Mucosa of descending colon (tissue), 3 donors: ENCODE results near the gene ZNF605. TPM values are rescaled to one million over a fixed set of nuclear protein-coding genes. Genes with fewer than 3 reads are reported as not detected.
"Not testable (repeated sequence)": the region's sequence is repeated elsewhere in the genome, so short reads cannot be mapped to it uniquely, and the experiment has no call there.

Experiments used
- ATAC-seq: fragments of 200-7000 bp; cut with Tn5 transposase; one replicate; pipeline ENCODE4 v1.9.1; 2020; ENCODE audit warnings: mild to moderate bottlenecking, moderate library complexity
- DNase-seq, 3 donors: peaks; one replicate each; pipeline ENCODE4 v3.0.0-alpha.2; 2020
- H3K36me3 ChIP-seq: fragments of 200-600 bp; one replicate; pipeline ENCODE4 v1.8.0; 2021; ENCODE audit warnings: low read depth, mild to moderate bottlenecking
- H3K4me1 ChIP-seq: fragments of 200-600 bp; one replicate; pipeline ENCODE4 v1.8.0; 2021; ENCODE audit warnings: low read depth, mild to moderate bottlenecking
- H3K4me3 ChIP-seq: fragments of 200-600 bp; one replicate; pipeline ENCODE4 v1.8.0; 2021; ENCODE audit warnings: mild to moderate bottlenecking
- H3K9me3 ChIP-seq: fragments of 200-600 bp; one replicate; pipeline ENCODE4 v1.8.0; 2021; ENCODE audit warnings: mild to moderate bottlenecking
- CTCF ChIP-seq: fragments of 200-600 bp; IDR thresholded peaks from one replicate; pipeline ENCODE4 v1.8.0; 2022; ENCODE audit warnings: antibody characterized with exemption, mild to moderate bottlenecking
- intact Hi-C, 2 donors: fragments of 100-400 bp; cut with DNase I in 1 of 2; cut with micrococcal nuclease in 1 of 2; formaldehyde crosslinking; loops; one replicate each; pipeline versions ENCODE4 v1.11.0 to v1.11.1; 2022; cut with DNase I, micrococcal nuclease
- long read RNA-seq, 2 donors: library from polyadenylated mRNA; unstranded; transcript quantifications; one replicate each; pipeline ENCODE4 v2.0.0, GENCODE V29; 2019 to 2021
- total RNA-seq, 3 donors: library from RNA; stranded (reverse); fragmentation: NEBNext Ultra II Directional in 2 of 3; extraction: Animal tissue kit (Norgen Biotek cat#: 25700) in 2 of 3; gene quantifications; one replicate each; pipeline versions ENCODE4 v1.2.1 to v1.2.4, GENCODE V29; 2021 to 2023
- donor health status: DM: no; HTN: no; CAD: no; lungs with moderate emphysema.
- donor health status: DM: no; HTN: no; CAD: no.
- donor health status: DM: no; HTN: yes; CAD: no.

Gene ZNF605
- 10 to 100 TPM in 1 of 3 donors, 1 to 10 TPM in 2; 7.9 to 19.0 (median 8.0) TPM for total RNA-seq
- long read RNA-seq, donor 1, partial matches to known transcripts = 0 of 6 reads
- long read RNA-seq, donor 1, other reads (novel, unspliced or antisense) = 4 of 6 reads
- long read RNA-seq, donor 2, partial matches to known transcripts = 0 of 4 reads
- long read RNA-seq, donor 2, other reads (novel, unspliced or antisense) = 3 of 4 reads

GRCh38 chr12:132956011-132956788, at the start of gene ZNF605:
ZNF605 (minus strand) TSS chr12:132956306; CDS start chr12:132945635, 10,671 bp downstream.
- Histone ChIP-seq H3K36me3 (no peaks in the 10 kb centered on the region), H3K4me1 (no peaks in the 10 kb centered on the region), H3K9me3 (peaks cover 35% of the 10 kb centered on the region), H3K4me3 (peak within 1 kb of the TSS; percentile 65)
- intact Hi-C loops = no loop called here
- no peak for TF ChIP-seq CTCF
- peak; percentile 97 for ATAC-seq
- DNase-seq = peak; percentile 90

GRCh38 chr12:132998741-132999140, 42.6 kb upstream of the ZNF605 start:
- Histone ChIP-seq H3K36me3 (no peaks in the 10 kb centered on the region), H3K9me3 (peaks cover 99% of the 10 kb centered on the region), H3K4me3 (no peak overlapping the region), H3K4me1 (no peaks in the 10 kb centered on the region)
- intact Hi-C loops = no loop called here
- ATAC-seq (no peak), DNase-seq (no peak)
- TF ChIP-seq CTCF = no peak

GRCh38 chr12:132986885-132987225, 30.7 kb upstream of the ZNF605 start:
- peaks cover 37% of the 10 kb centered on the region for H3K9me3 ChIP-seq
- intact Hi-C loops = no loop called here
- TF ChIP-seq CTCF = no peak
- peaks cover 4% of the 10 kb centered on the region for H3K4me1 ChIP-seq
- peak; percentile 9 for ATAC-seq
- H3K36me3 ChIP-seq = no peaks in the 10 kb centered on the region
- no peak for DNase-seq
- peak overlapping the region; percentile 66 for H3K4me3 ChIP-seq

GRCh38 chr12:132986001-132986884, 30.1 kb upstream of the ZNF605 start, which contains the start of gene ZNF26:
ZNF26 (plus strand) TSS chr12:132986367; CDS start chr12:132986841, 474 bp downstream.
- TF ChIP-seq CTCF = no peak
- ATAC-seq (peak; percentile 100), DNase-seq (peak; percentile 91 to 95 (median 93))
- intact Hi-C loops = no loop called here
- H3K9me3 ChIP-seq = peaks cover 31% of the 10 kb centered on the region
- H3K4me3 ChIP-seq = peak within 1 kb of the TSS; percentile 66
- peaks cover 4% of the 10 kb centered on the region for H3K4me1 ChIP-seq
- H3K36me3 ChIP-seq = no peaks in the 10 kb centered on the region

GRCh38 chr12:132976870-132977269, 20.8 kb upstream of the ZNF605 start:
- ATAC-seq, H3K36me3 ChIP-seq, H3K4me1 ChIP-seq, intact Hi-C loops, H3K4me3 ChIP-seq: not testable (repeated sequence)
- peak in 1 of 3 donors; percentile 36 for DNase-seq
- H3K9me3 ChIP-seq = peaks cover 37% of the 10 kb centered on the region
